K562 treated with DMSO at 1 percent for 12 hours (cell line): ENCODE results near the gene CHMP4A. TPM values are rescaled to one million over a fixed set of nuclear protein-coding genes. Genes with fewer than 3 reads are reported as not detected.

ENCODE experiments used
- total RNA-seq: library from RNA; unstranded; fragments of 300-600 nt; gene quantifications from 2 replicates; pipeline ENCODE4 v1.2.3, GENCODE V29; 2022; ENCODE audit not compliant: insufficient read depth

CHMP4A gene, protein sequence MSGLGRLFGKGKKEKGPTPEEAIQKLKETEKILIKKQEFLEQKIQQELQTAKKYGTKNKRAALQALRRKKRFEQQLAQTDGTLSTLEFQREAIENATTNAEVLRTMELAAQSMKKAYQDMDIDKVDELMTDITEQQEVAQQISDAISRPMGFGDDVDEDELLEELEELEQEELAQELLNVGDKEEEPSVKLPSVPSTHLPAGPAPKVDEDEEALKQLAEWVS
- total RNA-seq = 56.6 and 66.5 TPM in 2 replicates

DNA sequence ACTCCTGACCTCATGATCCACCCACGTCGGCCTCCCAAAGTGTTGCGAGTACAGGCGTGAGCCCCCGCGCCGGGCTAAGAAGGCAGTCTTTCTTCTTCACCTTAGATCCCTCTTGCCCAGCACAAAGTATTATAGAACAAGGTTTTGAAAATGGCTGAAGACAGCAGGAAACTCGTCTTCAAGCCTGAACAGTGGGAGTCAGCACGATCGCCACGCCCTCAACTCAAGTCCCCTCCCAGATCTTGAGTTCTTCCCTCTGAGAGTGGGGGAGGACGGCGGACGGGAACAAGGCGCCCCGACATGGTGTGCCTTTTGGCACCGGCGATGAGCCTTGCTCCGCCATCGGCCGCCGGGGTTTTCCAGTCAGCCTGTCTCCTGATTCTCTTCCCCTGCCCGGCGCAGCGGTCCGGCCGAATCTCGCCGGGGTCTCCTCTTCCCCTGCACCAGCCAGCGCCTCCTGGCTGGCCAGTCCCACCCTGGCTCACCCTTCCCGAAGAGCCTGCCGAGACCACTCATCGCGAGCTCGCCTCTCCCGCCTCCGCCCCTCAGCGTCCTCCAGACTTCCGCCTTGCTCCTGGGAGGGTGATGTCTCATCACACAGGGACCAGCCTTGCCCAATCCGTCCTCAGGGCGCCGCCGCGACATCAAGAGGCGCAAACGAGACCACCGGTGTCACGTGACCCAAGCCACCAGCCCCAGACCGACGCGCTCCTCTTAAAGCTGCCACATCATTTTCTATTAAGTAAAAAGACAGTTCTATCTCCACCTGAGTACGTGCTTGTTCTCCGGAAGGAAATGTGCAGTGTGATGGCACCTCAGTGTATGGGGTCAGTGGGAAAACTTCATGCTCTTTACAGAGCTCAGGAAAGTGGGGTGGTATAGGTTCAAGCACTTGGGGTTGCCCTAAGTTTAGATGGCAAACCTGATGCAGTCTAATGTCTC lies at the start of gene CHMP4A:
TSS of gene CHMP4A (minus strand) at position 565 of the 942 bp plus-strand sequence. CDS start at position 516, 49 bp downstream.

DNA sequence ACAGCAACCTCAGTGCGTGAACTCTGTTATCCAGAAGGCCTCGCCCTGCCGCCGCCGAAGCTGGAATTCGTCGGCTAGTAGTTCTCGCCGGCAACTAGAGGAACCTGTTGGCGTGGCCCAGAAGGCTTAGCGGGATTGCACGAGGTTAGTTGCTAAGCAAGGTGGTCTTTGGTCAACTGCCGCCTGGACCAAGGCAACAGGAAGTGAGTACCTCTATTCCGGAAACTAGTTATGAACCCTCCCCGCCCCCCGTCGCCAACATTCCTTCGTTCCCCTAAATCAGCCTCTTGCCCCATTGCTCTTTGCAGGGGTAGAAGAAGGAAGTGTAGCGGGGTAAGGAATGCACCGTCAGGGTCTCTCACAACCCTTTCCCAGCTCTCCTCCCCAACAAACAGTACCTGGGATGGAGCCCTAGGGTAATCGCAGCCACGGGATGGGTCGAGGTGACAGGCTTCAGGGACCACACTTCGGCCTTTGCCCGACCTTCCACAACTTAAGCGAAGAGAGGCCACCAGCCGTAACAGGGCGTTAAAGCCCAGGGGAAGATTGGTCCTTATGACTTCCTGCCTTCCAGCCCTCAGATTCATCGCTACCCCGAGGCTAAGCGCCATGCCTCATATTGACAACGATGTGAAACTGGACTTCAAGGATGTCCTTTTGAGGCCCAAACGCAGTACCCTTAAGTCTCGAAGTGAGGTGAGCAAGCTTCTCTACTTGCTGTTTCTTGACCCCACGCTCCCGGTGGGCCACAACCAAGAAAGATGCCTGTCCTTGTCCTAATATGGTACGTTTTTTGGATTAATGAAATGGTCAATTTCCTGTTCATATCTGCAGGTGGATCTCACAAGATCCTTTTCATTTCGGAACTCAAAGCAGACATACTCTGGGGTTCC lies 19.6 kb upstream of the CHMP4A start, which contains the start of gene GMPR2:
TSS of gene GMPR2 (plus strand) at position 285 of the 893 bp plus-strand sequence. CDS start at position 610, 325 bp downstream.

DNA sequence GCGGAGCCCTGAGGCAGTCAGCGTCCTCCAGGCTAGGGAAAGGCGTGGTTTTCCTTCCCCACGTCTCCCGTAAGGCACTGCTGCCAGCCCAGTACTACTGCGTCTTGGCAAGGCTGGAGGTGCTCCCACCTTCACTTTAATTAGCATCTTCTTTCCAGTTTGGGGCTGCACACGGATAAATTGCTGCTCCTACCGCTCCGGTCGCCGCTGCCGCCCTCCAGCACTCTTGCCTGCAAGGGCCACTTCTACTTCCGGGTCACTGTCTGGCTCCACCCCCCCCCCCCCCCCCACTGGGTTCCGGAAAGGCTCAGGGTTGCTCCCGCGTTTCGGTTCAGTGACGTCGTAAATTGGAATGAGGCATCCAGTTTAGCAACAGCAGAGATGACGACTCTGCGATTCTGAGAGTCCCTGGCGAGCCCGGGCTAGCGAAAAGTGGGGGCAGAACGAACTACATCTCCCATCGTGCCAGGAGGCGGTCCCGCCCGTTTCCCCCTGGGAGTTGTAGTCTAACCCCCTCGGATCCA lies 18.9 kb upstream of the CHMP4A start, which contains the start of gene NEDD8:
TSS of gene NEDD8 (minus strand) at position 247 of the 524 bp plus-strand sequence. CDS start at position 147, 100 bp downstream.

DNA sequence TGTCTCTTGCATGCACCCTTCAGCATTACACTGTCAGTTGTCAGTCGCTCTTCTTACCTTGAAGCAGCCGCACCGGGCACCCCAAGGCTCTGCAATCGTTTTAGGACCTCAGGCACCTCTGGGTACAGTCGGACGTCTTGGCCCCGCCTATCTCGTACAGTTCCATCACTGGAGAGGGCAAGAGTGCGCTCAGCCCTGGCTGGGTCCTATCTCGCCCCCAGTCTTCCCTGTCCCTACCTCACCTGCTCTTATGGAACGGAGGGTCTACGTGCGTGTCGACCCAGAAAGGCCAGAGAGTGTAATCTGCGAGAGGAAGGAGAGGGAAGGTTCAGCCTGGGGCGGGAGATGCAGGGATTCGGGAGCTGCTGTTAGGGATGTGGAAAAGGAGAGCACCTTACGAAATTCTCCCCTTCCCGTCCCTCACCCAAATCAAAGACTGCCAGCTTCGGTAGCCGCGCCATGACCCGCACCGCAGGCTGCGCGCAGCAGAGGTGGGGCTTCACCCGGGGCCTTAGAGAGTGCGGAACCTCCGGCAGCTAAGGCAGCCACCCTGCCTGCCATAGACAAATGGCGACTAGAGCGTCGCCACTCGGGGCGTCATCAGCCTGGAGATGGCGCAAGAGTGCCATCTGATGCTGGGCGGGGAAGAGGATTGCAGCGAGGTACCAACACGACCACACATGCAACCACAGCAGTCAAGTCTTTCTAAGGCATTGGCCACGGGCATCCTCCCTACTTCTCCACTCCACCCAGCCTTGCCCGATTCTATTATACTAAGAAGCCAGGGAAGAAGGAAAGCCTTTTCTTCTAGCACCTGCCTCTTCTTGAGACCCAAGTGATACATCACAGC lies 2.4 kb upstream of the CHMP4A start, which contains the start of gene MDP1:
TSS of gene MDP1 (minus strand) at position 572 of the 850 bp plus-strand sequence. CDS start at position 461, 111 bp downstream.

DNA sequence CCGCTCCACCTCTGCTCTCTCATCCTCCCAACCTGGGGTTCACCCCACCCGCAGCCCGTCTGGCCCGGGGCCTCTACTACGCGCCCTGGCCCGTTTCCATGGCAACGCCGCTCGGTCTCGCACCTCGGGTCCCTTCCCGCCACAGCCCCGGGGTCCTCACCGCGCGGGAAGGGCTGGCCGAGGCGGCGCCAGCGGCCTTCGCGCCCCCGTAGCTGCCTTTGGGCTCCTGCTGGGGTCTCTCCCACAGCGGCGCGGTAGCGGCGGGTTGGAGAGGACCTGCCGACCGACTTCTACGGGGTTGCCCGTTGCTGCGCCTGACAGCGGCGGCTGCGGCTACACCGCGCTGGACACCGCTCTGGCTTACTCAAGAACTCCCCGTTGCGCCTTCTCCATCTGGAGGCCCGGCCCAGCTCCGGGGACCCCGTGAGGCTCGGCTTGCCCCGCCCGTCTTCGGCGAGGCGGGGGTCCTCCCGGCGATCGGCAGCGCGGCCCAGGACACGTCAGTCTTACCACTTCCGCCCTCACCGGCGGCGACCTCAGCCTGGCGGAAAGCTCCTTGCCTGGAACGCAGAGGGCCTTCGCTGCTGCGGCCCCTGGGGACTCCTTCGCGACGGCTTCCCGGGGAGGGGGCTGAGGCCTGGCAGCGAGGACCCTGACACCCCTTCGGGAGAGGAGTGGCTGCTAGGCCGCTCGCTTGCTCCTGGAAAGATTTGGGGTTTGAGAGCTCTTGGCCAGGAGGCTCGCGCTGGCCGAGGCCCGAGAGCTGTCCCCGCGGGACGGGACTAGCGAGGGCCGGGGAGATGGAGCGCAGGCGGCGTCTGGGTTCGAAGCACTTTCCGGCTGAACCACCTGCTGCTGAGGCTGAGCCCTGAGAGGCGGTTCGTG lies 17.9 kb downstream of the CHMP4A start, which contains the start of gene TM9SF1:
TSS of gene TM9SF1 (minus strand) at position 256 of the 885 bp plus-strand sequence. CDS start 422 bp downstream, outside the sequence.

DNA sequence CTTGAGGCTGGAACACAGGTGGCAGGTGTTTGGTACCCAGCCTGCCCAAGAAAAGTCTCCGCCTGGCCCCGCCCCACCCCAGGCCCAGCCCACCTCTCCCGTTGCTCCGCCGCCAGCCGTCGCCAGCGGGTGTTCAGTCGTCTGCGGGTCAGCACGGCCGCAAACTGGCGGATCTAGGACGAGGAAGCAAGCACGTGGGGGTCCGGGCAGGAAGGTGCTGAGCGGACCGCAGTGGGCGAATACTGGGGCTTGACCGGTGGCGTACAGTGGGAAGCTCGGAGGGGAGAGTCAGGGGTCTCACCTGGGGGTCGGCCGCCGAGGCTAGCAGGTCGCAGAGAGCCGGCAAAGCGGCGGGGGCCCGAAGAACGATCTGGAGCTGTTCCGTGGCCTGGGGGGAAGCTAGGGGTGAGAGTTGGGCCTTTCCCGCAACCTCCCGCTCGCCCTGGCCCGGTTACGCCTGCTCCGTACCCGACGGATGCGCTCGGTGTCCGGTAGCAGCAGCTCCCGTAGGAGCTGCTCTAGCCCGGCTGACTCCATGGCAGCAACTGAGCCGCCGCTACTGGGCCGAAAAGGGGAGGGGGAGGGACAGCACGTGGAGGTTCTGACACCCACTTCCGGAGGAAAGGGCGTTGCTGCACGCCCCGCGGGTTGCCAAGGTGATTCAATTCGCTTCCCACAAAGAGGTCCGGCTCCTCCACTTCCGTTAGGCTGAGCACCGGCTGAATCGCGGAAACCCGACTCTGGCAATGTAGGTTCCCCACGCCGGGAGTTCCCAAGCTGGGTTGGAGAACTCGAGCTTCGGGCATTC lies 24.8 kb downstream of the CHMP4A start, which contains the start of gene IPO4:
TSS of gene IPO4 (minus strand) at position 566 of the 808 bp plus-strand sequence. CDS start at position 537, 29 bp downstream.

DNA sequence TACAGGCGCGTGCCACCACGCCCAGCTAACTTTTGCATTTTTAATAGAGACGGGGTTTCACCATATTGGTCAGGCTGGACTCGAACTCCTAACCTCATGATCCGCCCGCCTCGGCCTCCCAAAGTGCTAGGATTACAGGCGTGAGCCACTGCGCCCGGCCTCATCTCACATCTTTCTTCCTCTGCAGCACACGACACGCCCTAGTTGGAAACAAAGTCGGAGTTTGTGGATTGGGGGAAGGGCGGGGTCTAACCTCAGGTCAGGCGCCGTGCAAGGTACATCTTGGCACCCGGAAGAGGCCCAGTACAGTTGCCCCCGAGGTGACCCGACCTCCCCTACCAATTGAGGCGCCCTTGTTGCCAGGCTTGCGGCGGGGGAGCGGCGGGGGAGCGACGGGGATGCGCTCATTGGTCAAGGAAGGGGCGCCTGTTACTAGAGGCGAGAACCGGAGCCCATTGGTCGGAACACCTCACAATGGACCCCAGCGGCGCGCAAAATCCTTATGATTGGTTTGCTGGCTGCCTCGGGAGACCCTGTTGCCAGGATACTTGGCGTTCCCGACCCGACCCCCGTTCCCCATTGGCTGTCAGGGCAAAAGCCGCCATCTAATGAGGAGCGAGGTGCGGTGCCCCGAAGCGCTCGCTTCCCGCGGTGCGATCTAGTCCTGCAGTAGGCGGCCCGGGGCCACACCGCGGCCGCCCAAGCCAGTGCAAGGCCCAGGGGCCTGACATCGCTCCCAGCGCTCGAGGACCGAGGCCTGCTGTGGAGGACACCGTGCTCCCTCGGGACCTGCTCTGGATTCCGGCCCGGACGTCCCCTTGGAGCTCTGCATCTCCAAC lies 41.6 kb downstream of the CHMP4A start, which contains the start of gene REC8:
TSS of gene REC8 (plus strand) at position 659 of the 839 bp plus-strand sequence. CDS start 473 bp downstream, outside the sequence.

DNA sequence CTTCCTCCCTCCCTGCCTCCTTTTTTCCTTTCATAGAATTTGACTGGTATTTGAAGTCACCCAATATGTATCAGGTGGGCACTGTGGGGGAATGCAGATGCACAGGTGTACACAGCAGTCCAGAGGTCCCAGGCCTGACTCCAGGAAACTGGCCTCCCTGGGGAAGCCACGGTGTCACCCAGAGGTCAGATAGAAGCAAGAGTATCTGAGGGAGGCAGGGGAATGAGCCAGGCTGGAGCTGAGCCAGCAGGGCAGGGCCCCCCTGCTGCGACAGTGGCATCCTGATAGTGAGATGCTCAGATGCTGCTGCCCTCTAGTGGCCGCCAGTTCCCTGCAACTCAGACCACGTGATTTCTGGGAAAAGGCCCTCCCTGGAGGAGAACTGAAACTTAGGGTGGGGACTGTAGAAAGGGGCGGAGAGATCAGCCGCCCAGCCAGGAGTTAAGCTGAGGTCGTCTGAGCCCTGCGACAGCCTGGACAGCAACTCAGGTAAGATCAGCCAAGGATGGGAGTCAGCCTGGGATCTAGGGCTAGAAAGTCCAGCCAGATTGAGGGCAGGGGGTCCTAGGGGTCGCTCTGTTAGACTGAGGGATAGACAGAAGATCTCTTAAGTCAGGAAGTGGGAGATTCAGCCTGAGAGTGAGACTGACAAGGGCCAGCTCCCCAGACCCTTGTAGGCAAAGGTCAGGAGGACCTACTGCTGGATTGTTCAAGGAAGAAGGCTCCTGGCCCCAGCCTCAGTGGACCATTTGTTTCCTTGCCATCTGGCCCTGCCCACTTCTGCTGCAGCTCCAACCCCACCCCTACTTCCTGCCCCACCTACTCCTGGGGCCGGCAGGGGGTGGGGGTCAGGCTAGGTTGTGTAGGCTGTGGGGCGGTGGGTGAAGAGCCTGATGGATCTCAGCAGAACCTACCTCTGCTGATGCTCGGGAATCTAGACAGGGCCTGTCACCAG lies 52.2 kb downstream of the CHMP4A start, which contains the start of gene IRF9:
TSS of gene IRF9 (plus strand) at position 416 of the 955 bp plus-strand sequence. CDS start 880 bp downstream, outside the sequence.

Other genes starting within 250 kb of the CHMP4A start
- gene DHRS4L2, start 224.6 kb downstream of the CHMP4A start, total RNA-seq = 17.5 and 22.7 TPM in 2 replicates
- gene CARMIL3, start 161.5 kb downstream of the CHMP4A start, total RNA-seq = 0.28 and 0.36 TPM in 2 replicates
- gene CPNE6, start 141.9 kb downstream of the CHMP4A start, total RNA-seq = not detected in 2 replicates
- gene PCK2, start 119.2 kb downstream of the CHMP4A start, total RNA-seq = 81.1 and 86.3 TPM in 2 replicates
- 24.1 and 44.4 TPM in 2 replicates for gene DCAF11, start 98.7 kb downstream of the CHMP4A start, total RNA-seq
- gene NRL, start 98.5 kb downstream of the CHMP4A start, total RNA-seq = 1.7 and 2.1 TPM in 2 replicates
- gene FITM1, start 82.8 kb downstream of the CHMP4A start, total RNA-seq = not detected in 2 replicates
- 173 and 189 TPM in 2 replicates for gene PSME1, start 77.3 kb downstream of the CHMP4A start, total RNA-seq
- gene EMC9, start 71.9 kb downstream of the CHMP4A start, total RNA-seq = 41.4 and 46.4 TPM in 2 replicates
- 145 and 149 TPM in 2 replicates for gene PSME2, start 66.9 kb downstream of the CHMP4A start, total RNA-seq
- 31.0 and 40.2 TPM in 2 replicates for gene RNF31, start 66.0 kb downstream of the CHMP4A start, total RNA-seq
- gene IRF9, start 52.2 kb downstream of the CHMP4A start, total RNA-seq = 12.0 and 15.5 TPM in 2 replicates
- gene REC8, start 41.4 kb downstream of the CHMP4A start, total RNA-seq = 0.75 and 2.7 TPM in 2 replicates
- gene IPO4, start 24.7 kb downstream of the CHMP4A start, total RNA-seq = 12.2 and 13.1 TPM in 2 replicates
- 14.9 and 25.9 TPM in 2 replicates for gene TM9SF1, start 18.0 kb downstream of the CHMP4A start, total RNA-seq
- gene TSSK4, start 7.8 kb downstream of the CHMP4A start, total RNA-seq = 0.67 TPM in 1 of 2 replicates, not detected in the other
- 3.7 and 15.6 TPM in 2 replicates for gene MDP1, start 2.6 kb upstream of the CHMP4A start, total RNA-seq
- 134 and 179 TPM in 2 replicates for gene NEDD8, start 18.9 kb upstream of the CHMP4A start, total RNA-seq
- 47.9 and 58.1 TPM in 2 replicates for gene GMPR2, start 19.4 kb upstream of the CHMP4A start, total RNA-seq
- gene TINF2, start 29.1 kb upstream of the CHMP4A start, total RNA-seq = 17.2 and 19.4 TPM in 2 replicates
- gene TGM1, start 49.7 kb upstream of the CHMP4A start, total RNA-seq = 0.58 TPM in 1 of 2 replicates, not detected in the other
- 17.9 and 19.6 TPM in 2 replicates for gene RABGGTA, start 58.1 kb upstream of the CHMP4A start, total RNA-seq
- 37.2 and 42.4 TPM in 2 replicates for gene DHRS1, start 86.3 kb upstream of the CHMP4A start, total RNA-seq
- 3.9 and 10.9 TPM in 2 replicates for gene NOP9, start 86.4 kb upstream of the CHMP4A start, total RNA-seq
- gene CIDEB, start 94.5 kb upstream of the CHMP4A start, total RNA-seq = not detected in 2 replicates
- gene LTB4R2, start 96.7 kb upstream of the CHMP4A start, total RNA-seq = 2.5 and 11.2 TPM in 2 replicates
- gene LTB4R, start 98.0 kb upstream of the CHMP4A start, total RNA-seq = 4.1 and 6.5 TPM in 2 replicates
- not detected in 2 replicates for gene ADCY4, start 121.6 kb upstream of the CHMP4A start, total RNA-seq
- 0.67 TPM in 1 of 2 replicates, not detected in the other for gene RIPK3, start 126.5 kb upstream of the CHMP4A start, total RNA-seq
- gene NFATC4, start 154.7 kb upstream of the CHMP4A start, total RNA-seq = 1.1 and 1.3 TPM in 2 replicates
- 0.40 and 1.1 TPM in 2 replicates for gene NYNRIN, start 185.5 kb upstream of the CHMP4A start, total RNA-seq
- gene CBLN3, start 216.2 kb upstream of the CHMP4A start, total RNA-seq = 0.26 TPM in 1 of 2 replicates, not detected in the other
- gene KHNYN, start 216.5 kb upstream of the CHMP4A start, total RNA-seq = 10.6 and 46.8 TPM in 2 replicates
- gene SDR39U1, start 229.3 kb upstream of the CHMP4A start, total RNA-seq = 50.9 and 59.5 TPM in 2 replicates